LoVo (cell line): Measurements from ENCODE around the gene GRAMD1A.
"Not testable (repeated sequence)": the region's sequence is repeated elsewhere in the genome, so short reads cannot be mapped to it uniquely, and the experiment has no call there.

ENCODE experiments used
- DNase-seq: peaks from one replicate; pipeline ENCODE4 v3.0.0-alpha.2; 2016; ENCODE audit warnings: low spot score

Gene GRAMD1A

GRCh38 chr19:35004517-35005255 lies 4.6 kb downstream of the GRAMD1A start:
- DNase-seq, result no peak

- DNase-seq, result no peak
Observed at GRCh38 chr19:35005256-35005977, 5.3 kb downstream of the GRAMD1A start.

DNA sequence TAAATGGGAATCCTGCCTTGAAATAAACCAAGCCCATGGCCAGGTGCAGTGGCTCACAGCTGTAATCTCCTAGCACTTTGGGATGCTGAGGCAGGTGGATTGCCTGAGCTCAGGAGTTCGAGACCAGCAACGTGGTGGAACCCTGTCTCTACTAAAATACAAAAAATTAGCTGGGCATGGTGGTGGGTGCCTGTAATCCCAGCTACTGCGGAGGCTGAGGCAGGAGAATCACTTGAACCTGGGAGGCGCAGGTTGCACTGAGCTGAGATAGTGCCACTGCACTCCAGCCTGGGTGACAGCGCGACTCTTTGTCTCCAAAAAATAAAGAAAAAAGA lies 5.9 kb downstream of the GRAMD1A start:
- DNase-seq, result not testable (repeated sequence)

- DNase-seq, result peak; percentile 92
Observed at GRCh38 chr19:35006342-35006998, 6.3 kb downstream of the GRAMD1A start.

DNA sequence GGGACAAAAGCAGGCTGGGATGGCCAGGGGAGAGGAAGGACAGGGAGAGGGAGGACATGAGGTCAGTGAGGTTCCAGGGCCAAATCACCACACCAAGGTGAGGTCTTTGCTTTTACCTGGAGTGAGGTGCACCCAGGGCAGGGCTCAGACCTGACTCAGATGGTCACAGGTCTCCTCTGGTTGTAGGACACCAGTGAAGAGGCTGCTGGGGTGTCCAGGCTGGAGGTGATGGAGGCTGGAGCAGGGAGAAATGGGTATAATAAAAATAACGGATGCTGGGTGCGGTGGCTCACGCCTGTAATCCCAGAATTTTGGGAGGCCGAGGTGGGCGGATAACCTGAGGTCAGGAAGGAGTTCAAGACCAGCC lies 6.9 kb downstream of the GRAMD1A start:
- DNase-seq, result no peak

GRCh38 chr19:35007427-35007826 lies 7.3 kb downstream of the GRAMD1A start:
- DNase-seq, result not testable (repeated sequence)

DNA sequence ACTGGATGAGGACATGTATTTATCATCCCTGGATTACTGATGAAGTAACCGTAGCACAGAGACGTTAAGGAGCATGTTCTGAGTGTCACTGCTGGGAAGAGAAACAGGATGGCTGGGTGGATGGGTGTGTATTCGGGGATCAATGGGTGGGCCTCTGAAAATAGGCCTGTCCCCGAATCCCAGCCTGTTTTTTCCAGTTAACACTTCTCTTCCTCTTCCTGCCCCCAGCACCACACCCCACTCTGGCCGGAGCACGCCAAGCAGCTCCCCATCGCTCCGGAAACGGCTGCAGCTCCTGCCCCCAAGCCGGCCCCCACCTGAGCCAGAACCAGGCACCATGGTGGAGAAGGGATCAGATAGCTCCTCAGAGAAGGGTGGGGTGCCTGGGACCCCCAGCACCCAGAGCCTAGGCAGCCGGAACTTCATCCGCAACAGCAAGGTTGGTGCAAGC lies 8.8 kb downstream of the GRAMD1A start:
- no peak for DNase-seq

DNA sequence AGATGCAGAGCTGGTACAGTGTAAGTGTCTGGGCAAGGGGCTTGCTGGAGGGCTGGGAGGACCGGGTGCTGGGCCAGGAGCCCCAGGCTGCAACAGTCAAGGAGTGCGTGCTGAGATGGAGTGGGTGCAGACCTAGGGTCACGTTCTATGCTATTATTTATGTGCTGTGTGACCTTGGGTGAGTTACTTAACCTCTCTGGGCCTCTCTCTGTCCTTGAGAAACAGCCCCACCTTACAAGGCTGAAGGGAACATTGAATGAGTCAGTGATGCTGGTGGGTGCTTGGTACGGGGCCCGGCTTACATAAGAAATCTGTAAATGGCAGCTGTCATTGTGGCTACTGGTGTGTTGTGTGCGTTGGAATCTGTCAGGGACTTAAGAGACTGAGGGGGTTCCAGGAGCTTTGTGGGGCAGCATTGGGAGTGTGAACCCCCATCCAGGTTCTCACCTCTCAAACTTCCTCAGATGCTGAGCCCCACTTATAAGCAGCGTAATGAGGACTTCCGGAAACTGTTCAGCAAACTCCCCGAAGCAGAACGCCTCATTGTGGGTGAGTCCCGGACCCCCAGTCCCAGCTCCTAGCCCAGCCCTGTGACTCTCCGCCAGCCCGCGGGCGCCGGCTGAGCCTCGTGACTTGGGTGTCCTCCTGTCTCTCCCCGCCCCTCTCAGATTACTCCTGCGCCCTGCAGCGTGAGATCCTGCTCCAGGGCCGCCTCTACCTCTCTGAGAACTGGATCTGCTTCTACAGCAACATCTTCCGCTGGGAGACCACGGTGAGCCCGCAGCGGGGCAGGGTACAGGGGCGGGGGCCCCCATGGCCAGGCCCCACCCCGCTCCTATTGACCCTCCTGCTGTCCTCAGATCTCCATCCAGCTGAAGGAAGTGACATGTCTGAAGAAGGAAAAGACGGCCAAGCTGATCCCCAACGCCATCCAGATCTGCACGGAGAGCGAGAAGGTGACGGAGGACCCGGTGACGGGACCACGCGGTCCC lies 9.6 kb downstream of the GRAMD1A start:
- no peak for DNase-seq

DNA sequence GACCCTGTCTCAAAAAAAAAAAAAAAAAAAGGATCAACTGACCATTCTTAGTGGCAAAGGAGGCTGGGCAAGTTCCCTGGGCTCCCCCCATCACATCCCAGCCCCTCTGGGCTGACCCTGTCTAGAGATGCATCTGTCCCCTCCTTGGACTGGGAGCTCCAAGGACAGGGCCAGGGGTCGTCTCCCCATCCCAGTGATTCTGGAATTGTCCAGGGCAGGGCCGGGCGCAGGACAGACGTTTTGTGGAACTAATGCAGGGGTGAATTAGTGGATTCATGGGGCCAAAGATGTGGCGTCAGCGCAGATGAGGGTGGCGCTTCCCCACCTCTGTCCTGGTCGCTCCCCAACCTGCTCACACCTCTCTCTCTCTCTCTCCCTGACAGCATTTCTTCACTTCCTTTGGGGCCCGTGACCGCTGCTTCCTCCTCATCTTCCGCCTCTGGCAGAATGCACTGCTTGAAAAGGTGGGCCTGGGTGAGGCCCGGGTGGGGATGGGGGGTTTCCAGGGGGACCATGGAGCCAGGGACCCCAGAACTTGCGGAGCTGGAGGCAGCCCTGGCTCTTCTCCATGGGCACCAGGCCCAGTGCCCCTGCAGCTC lies 11.1 kb downstream of the GRAMD1A start:
- DNase-seq, result no peak

DNA sequence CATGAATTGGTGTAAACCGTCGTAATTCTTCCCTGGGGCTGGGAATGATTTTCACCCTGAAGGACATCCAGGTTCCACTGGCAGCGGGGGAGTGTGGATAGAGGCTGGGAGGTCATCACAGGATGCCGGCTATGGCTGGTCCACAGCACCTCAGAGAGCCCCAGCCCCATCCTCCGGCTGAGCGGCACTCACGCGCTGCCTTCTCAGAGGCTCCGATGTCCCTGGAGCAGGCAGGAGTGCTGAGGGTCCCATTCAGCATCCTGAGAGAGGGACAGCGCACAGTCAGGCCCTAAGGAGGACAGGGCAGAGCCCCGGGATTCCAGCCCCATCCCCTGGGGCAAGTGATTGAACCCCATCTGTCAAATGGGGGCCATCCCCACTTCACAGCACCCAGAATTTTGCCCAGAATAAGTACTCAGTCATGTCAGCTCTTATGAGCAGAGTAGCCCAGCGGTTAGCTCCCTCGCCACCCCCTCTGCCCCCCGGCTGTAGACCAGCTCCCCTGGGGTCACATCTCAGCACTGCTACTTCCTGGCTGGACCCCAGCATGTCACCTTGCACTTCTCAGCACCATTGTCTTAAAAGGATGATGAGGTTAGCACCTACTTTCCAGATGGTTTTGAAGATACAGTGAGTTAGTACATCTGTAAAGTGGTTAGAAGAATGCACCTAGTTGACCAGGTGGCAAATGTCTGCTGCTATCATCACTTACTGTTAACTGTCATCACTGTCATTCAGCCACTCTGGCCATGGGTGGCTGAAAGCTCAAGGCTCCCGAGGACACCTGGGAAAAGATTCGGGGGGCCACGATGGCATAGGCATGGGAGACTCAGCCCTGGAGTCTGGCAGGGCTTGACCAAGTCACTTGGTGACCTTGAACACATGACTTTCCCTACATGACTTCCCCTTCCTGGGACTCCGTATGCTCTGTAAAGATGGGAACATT lies 11.9 kb downstream of the GRAMD1A start:
- no peak for DNase-seq

DNA sequence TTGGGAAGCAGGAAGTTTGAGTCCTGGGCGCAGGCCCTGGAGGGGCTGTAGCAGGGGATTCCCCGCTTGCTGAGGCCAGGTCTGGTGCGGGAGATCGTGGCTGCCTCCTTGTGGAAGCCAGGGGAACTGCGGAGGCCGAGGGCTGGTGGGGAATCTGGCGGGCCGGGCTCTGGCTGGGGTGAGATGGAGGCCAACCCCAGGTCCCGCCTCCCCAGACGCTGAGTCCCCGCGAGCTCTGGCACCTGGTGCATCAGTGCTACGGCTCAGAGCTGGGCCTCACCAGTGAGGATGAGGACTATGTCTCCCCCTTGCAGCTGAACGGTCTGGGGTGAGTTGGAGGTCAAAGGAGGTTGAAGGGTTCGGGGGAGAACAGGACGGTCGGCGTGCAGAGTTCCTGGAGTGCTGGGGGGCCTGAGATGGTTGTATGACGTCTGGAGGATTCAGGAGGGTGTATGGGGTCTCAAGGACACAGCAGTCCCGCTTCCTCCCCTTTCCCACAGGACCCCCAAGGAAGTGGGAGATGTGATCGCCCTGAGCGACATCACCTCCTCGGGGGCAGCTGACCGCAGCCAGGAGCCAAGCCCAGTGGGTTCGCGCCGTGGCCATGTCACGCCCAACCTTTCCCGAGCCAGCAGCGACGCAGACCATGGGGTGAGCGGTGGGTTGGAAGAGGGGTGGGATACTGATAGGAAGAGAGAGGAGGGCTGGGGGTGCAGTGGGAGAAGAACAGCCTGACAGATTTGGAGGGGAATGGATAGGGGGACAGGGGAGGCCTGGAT lies 13.1 kb downstream of the GRAMD1A start:
- no peak for DNase-seq

DNA sequence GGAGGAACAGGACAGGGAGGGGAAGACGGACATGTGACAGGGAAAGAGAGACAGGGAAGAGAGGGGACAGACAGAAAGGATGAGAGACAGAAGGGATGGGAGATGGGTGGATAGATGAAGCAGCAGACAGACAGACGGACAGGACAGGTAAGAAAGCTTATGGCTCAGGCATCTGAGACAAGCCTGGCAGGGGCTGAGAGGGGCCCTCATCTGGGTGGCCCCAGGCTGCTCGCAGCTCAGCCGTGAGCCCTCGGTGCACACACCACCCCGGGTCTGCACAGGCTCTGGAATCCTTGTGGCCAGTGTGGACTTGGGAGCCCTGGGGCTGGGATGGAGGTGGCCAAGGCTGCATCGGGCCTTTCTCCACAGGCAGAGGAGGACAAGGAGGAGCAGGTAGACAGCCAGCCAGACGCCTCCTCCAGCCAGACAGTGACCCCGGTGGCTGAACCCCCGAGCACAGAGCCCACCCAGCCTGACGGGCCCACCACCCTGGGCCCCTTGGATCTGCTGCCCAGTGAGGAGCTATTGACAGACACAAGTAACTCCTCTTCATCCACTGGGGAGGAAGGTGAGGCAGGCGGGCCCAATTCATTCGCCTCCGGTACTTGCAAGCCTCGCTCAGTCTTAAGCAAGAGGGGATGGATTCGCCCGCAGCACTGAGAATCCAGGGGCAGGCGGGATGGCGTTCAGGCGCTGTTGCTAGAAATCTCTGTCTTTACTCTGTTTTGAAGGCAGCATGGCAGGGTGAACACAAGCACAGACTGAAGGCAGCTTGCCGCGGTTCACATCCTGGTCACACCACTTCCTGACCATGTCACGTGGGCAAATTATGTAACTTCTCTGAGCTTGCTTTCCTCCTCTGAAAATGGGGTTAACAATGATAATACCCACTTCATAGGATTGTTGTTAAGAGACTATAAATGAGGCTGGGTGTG lies 14.0 kb downstream of the GRAMD1A start:
- DNase-seq, result no peak

DNA sequence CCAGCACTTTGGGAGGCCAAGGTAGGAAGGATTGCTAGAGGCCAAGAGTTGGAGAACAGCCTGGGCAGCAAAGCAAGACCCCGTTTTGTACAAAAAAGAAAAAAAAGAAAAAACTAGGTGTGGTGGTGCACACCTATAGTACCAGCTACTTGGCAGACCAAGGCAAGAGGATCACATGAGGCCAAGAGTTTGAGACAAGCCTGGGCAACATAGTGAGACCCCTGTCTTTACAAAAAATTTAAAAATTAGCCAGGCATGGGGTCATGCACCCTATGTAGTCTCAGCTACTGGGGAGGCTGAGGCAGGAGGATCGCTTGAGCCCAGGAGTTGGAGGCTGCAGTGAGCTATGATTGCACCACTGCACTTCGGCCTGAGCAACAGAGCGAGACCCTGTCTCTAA lies 14.7 kb downstream of the GRAMD1A start:
- not testable (repeated sequence) for DNase-seq

DNA sequence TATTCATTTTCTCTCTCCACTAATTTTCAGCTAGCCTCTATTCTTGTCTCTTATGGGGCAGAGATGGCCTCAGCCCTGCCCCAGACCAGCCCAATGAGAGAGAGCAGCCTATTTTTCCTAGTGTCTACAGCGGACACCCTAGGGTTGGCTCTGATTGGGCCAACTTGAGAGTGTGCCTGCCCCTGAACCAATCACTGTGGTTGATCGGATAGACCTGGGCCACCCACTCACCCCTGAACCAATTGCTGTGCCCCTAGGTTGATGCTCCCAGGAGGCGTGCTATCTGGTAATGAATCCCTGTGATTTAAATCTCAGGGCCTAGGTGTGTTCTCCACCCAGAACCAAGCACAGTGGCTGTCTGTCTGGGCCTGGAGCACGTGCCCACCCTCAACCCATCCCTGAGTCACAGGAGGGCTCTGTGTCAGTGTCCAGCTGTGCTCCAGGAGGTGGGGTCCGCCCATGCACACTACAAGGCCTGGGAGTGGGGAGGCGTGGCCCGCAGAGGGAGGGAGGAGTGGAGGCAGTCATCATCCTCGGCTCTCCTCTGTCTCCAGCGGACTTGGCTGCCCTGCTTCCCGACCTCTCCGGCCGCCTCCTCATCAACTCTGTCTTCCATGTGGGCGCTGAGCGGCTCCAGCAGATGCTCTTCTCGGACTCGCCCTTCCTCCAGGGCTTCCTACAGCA lies 15.3 kb downstream of the GRAMD1A start:
- no peak for DNase-seq

GRCh38 chr19:35015954-35016351 lies 15.8 kb downstream of the GRAMD1A start:
- DNase-seq, result no peak

DNA sequence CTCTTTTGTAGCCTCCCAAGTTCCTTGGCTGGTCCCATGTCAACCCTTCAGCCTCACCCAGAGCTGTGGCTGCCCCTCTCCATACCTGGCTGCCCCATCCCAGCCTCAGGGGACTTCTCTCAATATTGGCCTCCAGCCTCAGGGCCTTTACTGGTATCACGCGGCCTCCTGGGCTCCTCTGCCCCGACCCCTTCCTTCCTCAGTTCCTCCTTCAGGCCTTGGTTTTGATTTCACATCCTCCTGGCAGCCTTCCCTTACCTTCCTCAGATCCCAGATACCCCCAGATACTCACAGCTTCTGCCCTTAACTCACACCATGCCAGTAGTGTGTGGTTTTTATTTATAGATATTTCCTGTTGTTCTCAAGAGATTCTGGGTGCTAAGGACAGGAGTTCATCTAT lies 17.4 kb downstream of the GRAMD1A start:
- DNase-seq, result no peak

GRCh38 chr19:35018379-35018778 lies 18.3 kb downstream of the GRAMD1A start:
- no peak for DNase-seq

GRCh38 chr19:35019144-35019543 lies 19.0 kb downstream of the GRAMD1A start:
- no peak for DNase-seq
